GM23248 (cell line): ENCODE measurements around the gene FTCDNL1. TPM values are rescaled to one million over a fixed set of nuclear protein-coding genes. Genes with fewer than 3 reads are reported as not detected.

Experiments
- DNase-seq: peaks from one replicate; pipeline ENCODE4 v3.0.0-alpha.2; 2015
- H2AFZ ChIP-seq: fragments of 200-600 bp; sonication (generic); 2 replicates; pipeline ENCODE4 v1.6.1; 2016; ENCODE audit warnings: antibody characterized with exemption
- H3F3A ChIP-seq: fragments of 200-600 bp; sonication (generic); 2 replicates; pipeline ENCODE4 v1.6.1; 2016; ENCODE audit warnings: mild to moderate bottlenecking, antibody characterized with exemption, mixed run types; ENCODE audit not compliant: insufficient read depth
- H3K27ac ChIP-seq: fragments of 200-600 bp; sonication (generic); 2 replicates; pipeline ENCODE4 v1.5.1; 2016; ENCODE audit warnings: mild to moderate bottlenecking
- H3K27me3 ChIP-seq: fragments of 200-600 bp; sonication (generic); replicated peaks from 2 replicates; pipeline ENCODE4 v1.6.1; 2016; ENCODE audit warnings: mild to moderate bottlenecking; ENCODE audit not compliant: insufficient read depth
- H3K36me3 ChIP-seq: fragments of 200-600 bp; sonication (generic); 2 replicates; pipeline ENCODE4 v1.6.1; 2016; ENCODE audit warnings: low read depth, mild to moderate bottlenecking
- H3K4me1 ChIP-seq: fragments of 200-600 bp; sonication (generic); 2 replicates; pipeline ENCODE4 v1.6.1; 2016; ENCODE audit warnings: mild to moderate bottlenecking; ENCODE audit not compliant: insufficient read depth
- H3K4me2 ChIP-seq: fragments of 200-600 bp; sonication (generic); one replicate; pipeline ENCODE4 v1.6.1; 2016; ENCODE audit warnings: mild to moderate bottlenecking; ENCODE audit not compliant: unreplicated experiment
- H3K4me3 ChIP-seq: fragments of 200-600 bp; sonication (generic); 2 replicates; pipeline ENCODE4 v1.5.1; 2016; ENCODE audit warnings: mild to moderate bottlenecking
- H3K79me2 ChIP-seq: fragments of 200-600 bp; sonication (generic); 2 replicates; pipeline ENCODE4 v1.6.1; 2016; ENCODE audit warnings: mild to moderate bottlenecking; ENCODE audit not compliant: insufficient read depth
- H3K9ac ChIP-seq: fragments of 200-600 bp; sonication (generic); 2 replicates; pipeline ENCODE4 v1.6.1; 2016; ENCODE audit warnings: mild to moderate bottlenecking
- H3K9me2 ChIP-seq: fragments of 200-600 bp; sonication (generic); 2 replicates; pipeline ENCODE4 v1.6.1; 2016; ENCODE audit warnings: mixed run types, mild to moderate bottlenecking, moderate library complexity; ENCODE audit not compliant: insufficient read depth
- H3K9me3 ChIP-seq: fragments of 200-600 bp; sonication (generic); one replicate; pipeline ENCODE4 v1.6.1; 2017; ENCODE audit warnings: low read depth
- H4K20me1 ChIP-seq: fragments of 200-600 bp; sonication (generic); 2 replicates; pipeline ENCODE4 v1.6.0; 2016; ENCODE audit not compliant: insufficient read depth
- EZH2 ChIP-seq: fragments of 200-600 bp; sonication (generic); IDR thresholded peaks from 2 replicates; pipeline ENCODE4 v1.6.1; 2018; ENCODE audit warnings: antibody characterized with exemption, mild to moderate bottlenecking; ENCODE audit not compliant: insufficient read depth, poor library complexity, severe bottlenecking
- EZH2phosphoT487 ChIP-seq: fragments of 200-600 bp; sonication (generic); IDR thresholded peaks from 2 replicates; pipeline ENCODE4 v1.6.1; 2018; ENCODE audit warnings: antibody characterized with exemption, moderate library complexity, mild to moderate bottlenecking, low read depth; ENCODE audit not compliant: insufficient read depth
- WGBS, 2 experiments: methylation state at CpG; one replicate each; pipeline ENCODE4 v1.1.6; 2015 to 2017; ENCODE audit warnings: low lambda C conversion rate in 2 of 2, low coverage in 1 of 2; ENCODE audit errors: missing lambda C conversion rate in 2 of 2; 5-methylcytosine and 5-hydroxymethylcytosine counted together
- in situ Hi-C: fragments of 300-500 bp; cut with MboI; formaldehyde crosslinking; loops from 2 replicates; pipeline ENCODE4 v1.15.0; 2020
- polyA plus RNA-seq: library from polyadenylated mRNA; unstranded; fragments of >200 nt; fragmentation: Nextera tagmentation; extraction: Ambion mirVana; gene quantifications from 2 replicates; pipeline ENCODE4 v1.2.1, GENCODE V29; 2016
- total RNA-seq: library from RNA; depleted of rRNA; stranded (reverse); fragments of >200 nt; shearing (Covaris generic); gene quantifications from 2 replicates; pipeline ENCODE4 v1.2.3, GENCODE V29; 2014

FTCDNL1 gene
- total and polyA plus RNA-seq, 2 experiments from 2014 or later: 0.65 to 1.9 TPM

DNA sequence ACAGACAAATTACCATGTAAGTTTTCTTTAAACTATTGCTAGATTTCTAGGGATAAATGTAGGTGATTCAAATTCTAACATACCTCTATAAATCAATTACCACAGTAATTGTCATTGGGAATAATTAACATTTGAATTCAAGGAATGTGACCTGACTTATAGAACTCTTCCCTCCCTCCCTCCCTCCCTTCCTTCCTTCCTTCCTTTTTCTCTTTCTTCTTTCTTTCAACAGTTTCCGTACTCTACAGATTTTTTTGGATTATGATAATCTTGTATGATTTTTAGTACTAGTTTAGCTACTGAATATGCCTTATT, 18.2 kb upstream of the FTCDNL1 start:
- H4K20me1 ChIP-seq: no peaks in the 10 kb centered on the region

DNA sequence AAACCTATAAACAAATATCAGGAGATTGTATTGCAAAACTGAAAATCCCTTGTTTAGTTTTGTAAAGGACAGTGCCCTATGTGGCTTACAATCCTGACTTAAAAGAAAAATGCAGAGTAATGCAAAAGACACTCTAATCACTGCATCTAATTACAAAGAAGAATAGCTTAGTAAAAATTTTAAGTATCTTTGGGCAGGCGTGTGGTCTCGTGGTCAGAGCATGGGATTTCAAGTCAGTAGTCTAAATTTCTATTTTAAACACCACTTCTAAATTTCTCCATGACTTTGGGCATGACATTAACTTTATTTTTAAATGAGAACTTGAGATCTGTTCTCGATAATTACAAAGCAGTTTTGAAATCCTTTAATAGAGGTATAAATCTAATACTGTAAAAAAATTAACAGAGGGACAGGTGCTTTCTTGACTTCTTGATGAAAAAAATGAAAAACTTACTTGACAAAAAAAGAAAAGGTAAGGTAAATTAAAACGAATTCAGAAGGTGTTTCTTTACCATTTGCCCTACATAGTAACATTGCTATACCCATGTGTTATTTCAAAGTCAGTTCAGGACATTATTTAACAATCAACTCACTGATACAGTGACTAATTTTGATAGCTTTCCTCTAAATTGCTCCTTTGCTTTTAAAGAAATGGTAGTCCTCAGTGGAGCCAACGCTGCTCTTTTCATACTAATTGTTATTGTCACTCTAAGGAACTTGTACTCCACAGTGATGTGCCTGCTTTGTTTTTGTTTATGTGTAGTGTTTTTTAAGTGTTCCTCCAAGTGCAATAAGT, 17.6 kb upstream of the FTCDNL1 start:
- no peak overlapping the region for H3K9ac ChIP-seq
- no peaks in the 10 kb centered on the region for H4K20me1 ChIP-seq
- no peak overlapping the region for H2AFZ ChIP-seq
- 61 to 69% methylated on average over 5 of the region's 5 CpGs for WGBS, 2 experiments
- no peaks in the 10 kb centered on the region for H3K4me1 ChIP-seq
- H3K27me3 ChIP-seq: no peaks in the 10 kb centered on the region
- no peak for DNase-seq
- no peaks in the 10 kb centered on the region for H3F3A ChIP-seq
- H3K4me2 ChIP-seq: no peak overlapping the region
- H3K79me2 ChIP-seq: no peaks in the 10 kb centered on the region
- no peaks in the 10 kb centered on the region for H3K36me3 ChIP-seq
- in situ Hi-C loops: no loop called here
- TF ChIP-seq EZH2 (no peak), EZH2phosphoT487 (no peak)
- H3K27ac ChIP-seq: no peak overlapping the region
- H3K9me2 ChIP-seq: no peaks in the 10 kb centered on the region
- H3K4me3 ChIP-seq: no peak overlapping the region
- H3K9me3 ChIP-seq: no peaks in the 10 kb centered on the region

More for the DNA sequence above, 18.2 kb upstream of the FTCDNL1 start:
- Histone ChIP-seq H3K4me3 (no peak overlapping the region), H3K36me3 (no peaks in the 10 kb centered on the region), H3K4me1 (no peaks in the 10 kb centered on the region), H3K9me2 (no peaks in the 10 kb centered on the region), H3K27ac (no peak overlapping the region), H3K27me3 (no peaks in the 10 kb centered on the region), H3K9me3 (no peaks in the 10 kb centered on the region), H2AFZ (no peak overlapping the region), H3F3A (no peaks in the 10 kb centered on the region), H3K79me2 (no peaks in the 10 kb centered on the region), H3K4me2 (no peak overlapping the region), H3K9ac (no peak overlapping the region)
- TF ChIP-seq EZH2 (no peak), EZH2phosphoT487 (no peak)
- DNase-seq: no peak
- in situ Hi-C loops: no loop called here
- WGBS, 2 experiments: 88 to 92% methylated on average over 1 of the region's 1 CpG

DNA sequence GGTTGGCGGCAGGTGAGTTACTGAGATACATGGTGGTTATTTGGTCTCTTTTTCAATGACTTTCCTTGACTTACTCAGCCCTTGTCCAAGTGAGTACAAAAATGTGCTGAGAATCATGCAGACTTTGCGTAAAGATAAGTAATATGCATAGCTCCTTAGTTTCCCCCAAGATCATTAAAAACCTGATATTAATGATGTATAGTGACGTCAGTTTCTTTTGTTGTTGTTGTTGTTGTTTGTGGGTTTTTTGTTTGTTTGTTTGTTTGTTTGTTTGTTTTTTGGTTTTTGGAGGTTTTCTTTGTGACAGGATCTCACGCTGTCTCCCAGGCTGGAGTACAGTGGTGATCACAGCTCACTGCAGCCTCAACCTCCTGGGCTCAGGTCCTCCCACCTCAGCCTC, 14.9 kb upstream of the FTCDNL1 start:
- in situ Hi-C loops: no loop called here
- H3K4me2 ChIP-seq: no peak overlapping the region
- WGBS, 2 experiments: 86 to 94% methylated on average over 4 of the region's 4 CpGs
- no peak for DNase-seq
- no peaks in the 10 kb centered on the region for H3F3A ChIP-seq
- no peak overlapping the region for H3K27ac ChIP-seq
- no peaks in the 10 kb centered on the region for H4K20me1 ChIP-seq
- H3K36me3 ChIP-seq: no peaks in the 10 kb centered on the region
- H3K27me3 ChIP-seq: no peaks in the 10 kb centered on the region
- H3K79me2 ChIP-seq: no peaks in the 10 kb centered on the region
- H3K9me2 ChIP-seq: no peaks in the 10 kb centered on the region
- no peaks in the 10 kb centered on the region for H3K4me1 ChIP-seq
- TF ChIP-seq EZH2phosphoT487: no peak
- TF ChIP-seq EZH2: no peak
- no peak overlapping the region for H2AFZ ChIP-seq
- H3K9me3 ChIP-seq: no peaks in the 10 kb centered on the region
- H3K4me3 ChIP-seq: no peak overlapping the region
- H3K9ac ChIP-seq: no peak overlapping the region

DNA sequence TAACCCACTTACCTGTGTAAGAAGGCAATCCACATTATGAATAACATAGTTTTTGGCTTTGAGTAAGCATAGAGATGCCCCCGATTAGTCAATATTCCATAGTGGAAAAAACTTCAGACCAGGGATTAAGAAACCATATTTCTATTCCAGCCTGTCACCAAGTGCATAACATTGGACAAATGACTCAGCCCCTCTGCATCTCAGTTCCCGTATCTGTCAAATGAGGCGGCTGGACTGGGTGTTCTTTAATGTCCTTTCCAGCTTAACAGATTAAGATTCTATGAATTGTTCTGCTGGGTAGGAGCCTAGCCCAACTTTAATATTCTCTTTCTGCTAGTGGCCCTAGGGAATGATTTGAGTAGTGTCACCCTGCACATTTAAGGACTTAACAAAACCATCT, 11.8 kb upstream of the FTCDNL1 start:
- TF ChIP-seq EZH2 (no peak), EZH2phosphoT487 (no peak)
- Histone ChIP-seq H3K36me3 (no peaks in the 10 kb centered on the region), H3K79me2 (no peaks in the 10 kb centered on the region), H3K9me3 (no peaks in the 10 kb centered on the region), H2AFZ (no peak overlapping the region), H3F3A (no peaks in the 10 kb centered on the region), H3K4me3 (no peak overlapping the region), H3K4me1 (no peaks in the 10 kb centered on the region), H3K9me2 (no peaks in the 10 kb centered on the region), H3K9ac (no peak overlapping the region), H3K4me2 (no peak overlapping the region), H4K20me1 (no peaks in the 10 kb centered on the region), H3K27ac (no peak overlapping the region), H3K27me3 (no peaks in the 10 kb centered on the region)
- DNase-seq: peak; percentile 29
- WGBS, 2 experiments: 30 to 34% methylated on average over 3 of the region's 3 CpGs
- in situ Hi-C loops: no loop called here
